Duodenal mucosa (tissue), 2 donors: ENCODE results near the gene CLEC17A.
"Not testable (repeated sequence)": the region's sequence is repeated elsewhere in the genome, so short reads cannot be mapped to it uniquely, and the experiment has no call there.

ENCODE experiments used
- H3K27ac ChIP-seq: one replicate; pipeline ENCODE4 v1.7.0; 2013; ENCODE audit warnings: low read depth, low read length
- H3K27me3 ChIP-seq, 2 donors: one replicate each; pipeline ENCODE4 v1.7.0; 2013; ENCODE audit warnings: low read length in 2 of 2, control low read depth in 1 of 2; ENCODE audit not compliant: insufficient read depth in 2 of 2, control insufficient read depth in 1 of 2
- H3K36me3 ChIP-seq, 2 donors: one replicate each; pipeline ENCODE4 v1.7.0; 2013; ENCODE audit warnings: low read length in 2 of 2, control low read depth in 1 of 2; ENCODE audit not compliant: insufficient read depth in 2 of 2, control insufficient read depth in 1 of 2
- H3K4me1 ChIP-seq, 2 donors: one replicate each; pipeline ENCODE4 v1.7.0; 2013; ENCODE audit warnings: low read length in 2 of 2, control low read depth in 1 of 2; ENCODE audit not compliant: insufficient read depth in 2 of 2, control insufficient read depth in 1 of 2
- H3K4me3 ChIP-seq, 2 donors: one replicate each; pipeline ENCODE4 v1.7.0; 2013; ENCODE audit warnings: low read length in 2 of 2, low read depth in 1 of 2
- H3K9ac ChIP-seq, 2 donors: one replicate each; pipeline ENCODE4 v1.7.0; 2013; ENCODE audit warnings: low read length in 2 of 2, low read depth in 1 of 2
- H3K9me3 ChIP-seq, 2 donors: one replicate each; pipeline ENCODE4 v1.7.0; 2013; ENCODE audit warnings: low read length in 2 of 2, control low read depth in 1 of 2; ENCODE audit not compliant: control insufficient read depth in 1 of 2

The CLEC17A gene

GRCh38 chr19:14559916-14560775, 22.7 kb upstream of the CLEC17A start:
- H3K4me1 ChIP-seq, result peaks cover 3 to 6% of the 10 kb centered on the region in 2 donors
- no peaks in the 10 kb centered on the region for H3K27me3 ChIP-seq
- H3K4me3 ChIP-seq, result no peak overlapping the region
- no peak overlapping the region for H3K9ac ChIP-seq
- no peak overlapping the region for H3K27ac ChIP-seq
- no peaks in the 10 kb centered on the region for H3K9me3 ChIP-seq
- peaks cover 4 to 14% of the 10 kb centered on the region in 2 donors for H3K36me3 ChIP-seq

DNA sequence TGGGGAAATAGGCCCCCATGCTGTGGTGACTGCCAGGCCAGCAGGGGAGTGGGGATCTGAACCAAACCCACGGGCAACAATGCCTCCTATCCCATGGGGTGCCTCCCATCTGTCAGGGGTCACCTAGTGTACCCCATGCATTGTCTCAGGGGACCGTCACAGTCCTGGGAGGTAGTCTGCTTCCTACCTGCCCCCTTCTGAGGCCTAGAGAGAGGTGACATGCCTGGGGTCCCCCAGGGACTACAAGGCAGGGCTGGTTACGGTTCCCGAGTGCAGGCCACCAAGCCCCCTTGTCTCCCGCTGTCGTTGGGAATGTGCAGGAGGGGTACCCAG, 22.1 kb upstream of the CLEC17A start:
- no peaks in the 10 kb centered on the region for H3K9me3 ChIP-seq
- H3K4me1 ChIP-seq, result peaks cover 3 to 6% of the 10 kb centered on the region in 2 donors
- H3K27ac ChIP-seq, result no peak overlapping the region
- no peak overlapping the region for H3K9ac ChIP-seq
- H3K4me3 ChIP-seq, result no peak overlapping the region
- H3K36me3 ChIP-seq, result peaks cover 4 to 18% of the 10 kb centered on the region in 2 donors
- no peaks in the 10 kb centered on the region for H3K27me3 ChIP-seq

DNA sequence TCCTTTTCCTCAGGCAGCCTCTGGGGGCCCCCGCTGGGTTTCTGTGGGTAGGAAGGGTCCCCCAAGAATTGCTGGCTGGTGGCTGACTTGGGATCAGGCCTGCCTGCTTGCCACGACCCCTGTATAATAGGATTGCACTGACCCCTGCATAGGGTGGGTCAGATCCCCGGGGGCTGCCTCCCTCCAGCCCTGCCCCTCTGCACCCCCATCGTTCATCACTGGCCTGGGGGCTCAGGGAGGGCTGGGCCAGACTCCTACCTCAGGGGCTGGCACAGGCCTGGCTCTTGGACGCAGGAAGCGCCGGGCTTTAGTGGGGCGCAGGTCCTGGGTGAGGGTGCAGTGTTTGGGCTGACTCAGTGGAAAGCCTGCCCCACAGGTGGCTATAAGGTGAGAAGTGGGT, 21.6 kb upstream of the CLEC17A start:
- H3K4me3 ChIP-seq, result no peak overlapping the region
- H3K27ac ChIP-seq, result no peak overlapping the region
- no peak overlapping the region for H3K9ac ChIP-seq

DNA sequence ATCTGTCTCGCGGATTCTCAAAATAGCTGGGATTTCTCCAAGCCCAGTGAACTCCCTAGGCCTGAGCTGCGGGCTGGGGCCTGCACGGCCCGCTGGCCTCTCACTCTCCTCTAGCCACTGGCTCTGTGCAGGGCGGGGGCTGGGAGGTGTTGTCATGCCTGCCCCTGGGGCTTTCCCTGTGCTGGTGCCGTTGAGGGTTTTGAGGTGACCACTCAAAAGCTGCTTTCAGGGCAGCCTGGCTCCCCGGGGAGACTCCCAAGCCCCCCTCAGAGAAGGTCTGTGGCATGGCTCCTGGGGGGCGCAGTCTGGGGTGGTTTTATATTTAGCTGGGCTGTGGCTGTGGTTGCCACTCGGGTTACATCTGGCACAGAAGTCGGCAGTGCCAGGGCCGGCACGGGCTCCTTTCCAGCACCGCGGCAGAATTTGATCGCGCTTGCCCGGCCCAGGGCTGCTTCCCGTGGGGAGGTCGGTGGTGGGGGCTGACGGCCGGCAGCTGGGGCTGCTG, 21.0 kb upstream of the CLEC17A start:
- Histone ChIP-seq H3K4me3 (no peak overlapping the region), H3K9ac (no peak overlapping the region), H3K4me1 (no peaks in the 10 kb centered on the region), H3K36me3 (peaks cover 4 to 27% of the 10 kb centered on the region in 2 donors), H3K27me3 (no peaks in the 10 kb centered on the region), H3K9me3 (no peaks in the 10 kb centered on the region), H3K27ac (no peak overlapping the region)

More for the DNA sequence above, 21.6 kb upstream of the CLEC17A start:
- Histone ChIP-seq H3K36me3 (peaks cover 4 to 23% of the 10 kb centered on the region in 2 donors), H3K4me1 (peaks cover 3 to 6% of the 10 kb centered on the region in 2 donors), H3K27me3 (no peaks in the 10 kb centered on the region), H3K9me3 (no peaks in the 10 kb centered on the region)

DNA sequence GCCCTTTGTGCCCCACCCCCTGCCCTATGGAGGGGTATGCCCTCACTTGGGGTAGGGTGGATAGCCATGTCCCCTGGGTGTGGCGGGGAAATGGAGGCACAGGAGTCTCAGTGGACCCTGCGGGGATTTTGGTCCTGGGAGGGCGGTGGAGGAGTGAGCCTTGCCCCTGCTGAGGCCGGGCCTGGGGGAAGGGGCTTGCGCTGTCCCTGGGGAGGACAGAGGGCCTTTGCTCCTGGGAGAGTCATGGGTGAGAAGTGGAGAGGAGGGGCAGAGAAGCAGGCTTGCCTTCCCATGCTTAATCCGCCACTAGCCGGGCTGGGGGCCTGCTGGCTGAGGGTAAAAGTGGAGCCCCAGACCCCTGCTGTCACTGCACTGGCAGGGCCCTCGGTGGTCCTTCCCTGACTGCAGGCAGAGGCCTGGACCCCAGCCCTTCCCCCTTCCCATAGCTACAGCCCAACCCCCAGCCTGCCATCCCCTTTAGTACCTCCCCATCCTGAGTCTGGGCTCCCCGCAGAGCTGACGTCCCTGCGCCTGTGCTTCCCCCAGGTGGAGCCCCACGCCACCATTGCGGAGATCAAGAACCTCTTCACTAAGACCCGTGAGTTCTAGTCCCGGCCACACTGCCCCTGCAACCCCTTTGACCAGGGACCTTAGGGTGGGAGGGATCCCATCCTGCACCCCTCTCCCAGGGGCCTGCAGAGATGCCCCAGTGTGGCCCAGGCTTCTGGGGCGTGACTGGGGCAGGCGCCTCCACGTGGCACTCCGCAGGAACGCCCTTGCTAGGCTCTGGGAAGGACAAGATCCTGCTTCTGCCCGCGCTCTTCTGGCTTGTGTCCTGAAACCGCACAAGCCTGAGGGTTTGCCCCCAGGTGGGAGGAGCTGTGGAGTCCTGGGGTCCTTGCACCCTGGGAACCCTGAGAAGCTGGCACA, 20.0 kb upstream of the CLEC17A start:
- no peak overlapping the region for H3K27ac ChIP-seq
- no peak overlapping the region for H3K4me3 ChIP-seq
- peaks cover 8 to 35% of the 10 kb centered on the region in 2 donors for H3K36me3 ChIP-seq
- H3K4me1 ChIP-seq, result no peaks in the 10 kb centered on the region
- H3K9me3 ChIP-seq, result no peaks in the 10 kb centered on the region
- H3K9ac ChIP-seq, result no peak overlapping the region
- H3K27me3 ChIP-seq, result no peaks in the 10 kb centered on the region

- Histone ChIP-seq H3K4me1 (peaks cover 0 to 4% of the 10 kb centered on the region in 2 donors), H3K27me3 (no peaks in the 10 kb centered on the region), H3K9me3 (no peaks in the 10 kb centered on the region), H3K36me3 (peaks cover 8 to 39% of the 10 kb centered on the region in 2 donors), H3K27ac (no peak overlapping the region), H3K9ac (no peak overlapping the region), H3K4me3 (no peak overlapping the region)
Observed at GRCh38 chr19:14563590-14563926, 19.3 kb upstream of the CLEC17A start.

DNA sequence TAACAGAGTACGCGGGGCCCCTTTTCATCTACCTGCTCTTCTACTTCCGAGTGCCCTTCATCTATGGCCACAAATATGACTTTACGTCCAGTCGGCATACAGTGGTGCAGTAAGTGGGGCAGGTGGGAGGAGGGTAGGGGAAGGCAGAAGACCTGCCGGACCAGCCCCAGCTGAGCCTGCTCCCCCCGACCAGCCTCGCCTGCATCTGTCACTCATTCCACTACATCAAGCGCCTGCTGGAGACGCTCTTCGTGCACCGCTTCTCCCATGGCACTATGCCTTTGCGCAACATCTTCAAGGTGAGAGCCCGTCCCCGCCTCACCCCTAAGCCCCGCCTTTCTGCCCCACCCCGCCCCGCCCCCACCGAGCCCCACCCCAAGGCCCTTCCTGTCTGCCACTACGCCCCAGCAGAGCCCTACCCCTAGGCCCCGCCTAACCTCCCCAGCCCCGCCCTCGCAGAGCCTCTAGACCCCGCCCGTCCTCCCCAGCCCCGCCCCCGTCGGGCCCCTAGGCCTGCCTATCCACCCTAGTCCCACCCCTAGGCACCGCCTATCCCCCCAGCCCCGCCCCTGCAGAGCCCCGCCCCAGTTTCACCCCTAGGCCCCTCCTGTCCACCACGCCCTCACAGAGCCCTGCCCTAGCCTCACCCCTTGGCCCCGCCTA, 18.8 kb upstream of the CLEC17A start:
- H3K9ac ChIP-seq, result no peak overlapping the region
- peaks cover 8 to 39% of the 10 kb centered on the region in 2 donors for H3K36me3 ChIP-seq
- H3K4me1 ChIP-seq, result peaks cover 0 to 4% of the 10 kb centered on the region in 2 donors
- H3K27me3 ChIP-seq, result no peaks in the 10 kb centered on the region
- no peak overlapping the region for H3K4me3 ChIP-seq
- H3K27ac ChIP-seq, result no peak overlapping the region
- no peaks in the 10 kb centered on the region for H3K9me3 ChIP-seq

DNA sequence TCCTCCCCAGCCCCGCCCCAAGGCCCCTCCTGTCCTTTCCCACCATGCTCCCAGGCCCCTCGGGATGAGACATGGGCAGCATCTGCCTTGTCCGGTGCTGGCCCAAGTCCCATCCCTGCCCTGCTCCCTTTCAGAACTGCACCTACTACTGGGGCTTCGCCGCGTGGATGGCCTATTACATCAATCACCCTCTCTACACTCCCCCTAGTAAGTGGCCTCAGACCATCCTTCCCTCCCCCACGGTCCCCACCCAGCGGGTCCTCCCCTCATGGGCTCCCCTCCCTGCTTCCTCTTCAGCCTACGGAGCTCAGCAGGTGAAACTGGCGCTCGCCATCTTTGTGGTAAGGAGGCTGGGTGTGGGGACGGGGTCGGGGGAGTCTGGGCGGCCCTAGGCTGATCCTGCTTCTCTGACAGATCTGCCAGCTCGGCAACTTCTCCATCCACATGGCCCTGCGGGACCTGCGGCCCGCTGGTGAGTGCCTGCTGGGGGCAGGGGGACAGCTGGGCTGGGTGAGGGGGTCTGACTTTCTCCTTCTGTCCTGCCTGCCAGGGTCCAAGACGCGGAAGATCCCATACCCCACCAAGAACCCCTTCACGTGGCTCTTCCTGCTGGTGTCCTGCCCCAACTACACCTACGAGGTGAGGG, 18.1 kb upstream of the CLEC17A start:
- peaks cover 8 to 42% of the 10 kb centered on the region in 2 donors for H3K36me3 ChIP-seq
- H3K4me1 ChIP-seq, H3K27me3 ChIP-seq, H3K9me3 ChIP-seq, H3K9ac ChIP-seq, H3K4me3 ChIP-seq, H3K27ac ChIP-seq: not testable (repeated sequence)

DNA sequence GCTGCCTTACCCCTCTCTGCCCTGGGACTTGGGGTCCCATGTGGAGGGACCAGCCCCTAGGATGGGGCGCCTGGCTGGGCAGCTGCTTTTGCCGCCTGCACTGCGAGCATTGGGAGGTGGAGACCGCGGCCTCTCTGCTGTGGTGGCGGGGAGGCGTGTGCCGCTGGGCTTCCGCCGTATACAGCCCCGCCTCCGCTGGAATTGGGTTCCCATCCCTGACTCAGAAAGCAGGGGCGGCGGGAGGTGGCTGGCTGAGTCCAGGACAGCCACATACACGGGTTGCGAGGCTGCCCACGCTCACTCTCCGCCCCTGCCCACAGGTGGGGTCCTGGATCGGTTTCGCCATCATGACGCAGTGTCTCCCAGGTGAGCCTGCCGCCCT, 17.6 kb upstream of the CLEC17A start:
- H3K4me1 ChIP-seq, result peaks cover 4% of the 10 kb centered on the region in 2 donors
- H3K9ac ChIP-seq, result no peak overlapping the region
- no peak overlapping the region for H3K27ac ChIP-seq
- peaks cover 8 to 42% of the 10 kb centered on the region in 2 donors for H3K36me3 ChIP-seq
- no peaks in the 10 kb centered on the region for H3K27me3 ChIP-seq
- H3K4me3 ChIP-seq, result no peak overlapping the region
- no peaks in the 10 kb centered on the region for H3K9me3 ChIP-seq
